ENCODE data around the gene IFI16.
"Not testable (repeated sequence)": the region's sequence is repeated elsewhere in the genome, so short reads cannot be mapped to it uniquely, and the experiment has no call there.

Gene IFI16

DNA sequence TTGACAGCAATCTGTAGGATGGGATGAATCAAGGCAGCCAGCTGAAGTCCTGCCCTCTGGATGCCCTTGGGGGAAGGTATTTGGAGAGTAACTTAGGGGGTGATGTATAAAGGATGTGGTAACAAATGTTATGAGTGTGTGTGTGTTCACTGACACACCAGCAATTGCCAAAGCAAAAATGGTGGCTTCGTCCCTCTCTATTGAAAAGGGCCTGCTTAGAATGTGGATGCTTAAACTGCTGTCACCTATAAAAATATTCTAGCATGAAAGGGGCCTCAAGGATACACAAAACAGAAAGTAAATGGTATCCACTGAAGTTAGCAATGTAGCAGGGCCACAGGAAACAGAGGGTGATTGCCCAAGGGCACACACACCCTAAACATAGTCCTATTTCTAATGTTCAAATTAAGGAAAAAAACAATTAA is 81.9 kb downstream of the IFI16 start:
- in situ Hi-C loops (cut with MboI; ENCODE audit: low sequenced_read_pairs): no loop called here

DNA sequence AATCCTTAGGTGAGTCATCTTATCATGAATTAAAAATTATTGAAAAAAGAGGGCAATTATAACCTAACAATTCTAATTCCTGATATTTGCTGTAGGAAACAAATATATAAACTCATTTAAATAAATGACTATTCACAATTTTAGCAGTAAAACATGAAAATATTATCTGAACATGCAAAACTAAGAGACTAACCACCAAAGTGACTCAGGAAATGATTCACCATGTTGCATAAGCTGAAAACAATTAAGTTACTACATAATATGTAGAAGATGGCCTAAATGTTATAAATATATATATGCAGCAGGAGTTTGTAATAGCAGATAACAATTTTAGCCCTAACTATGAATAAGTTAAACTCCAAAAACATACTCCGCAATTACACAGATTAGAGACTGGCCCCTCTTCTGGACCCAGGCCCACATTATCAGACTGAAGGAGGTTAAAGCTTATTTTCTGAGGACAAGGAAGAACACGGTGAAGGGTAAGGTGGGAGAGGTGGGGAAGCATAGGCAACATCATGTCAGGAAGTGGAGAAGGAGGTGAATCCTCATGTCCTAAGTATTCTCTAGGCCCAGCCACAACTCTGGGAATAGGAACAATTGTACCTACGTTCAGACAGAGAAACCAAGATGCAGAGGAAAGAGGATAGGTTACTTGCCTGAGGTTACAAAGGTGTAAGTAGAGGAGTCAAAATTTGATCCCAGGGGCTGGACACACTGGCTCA is 82.5 kb downstream of the IFI16 start:
- in situ Hi-C loops (cut with MboI; ENCODE audit: low sequenced_read_pairs): no loop called here

DNA sequence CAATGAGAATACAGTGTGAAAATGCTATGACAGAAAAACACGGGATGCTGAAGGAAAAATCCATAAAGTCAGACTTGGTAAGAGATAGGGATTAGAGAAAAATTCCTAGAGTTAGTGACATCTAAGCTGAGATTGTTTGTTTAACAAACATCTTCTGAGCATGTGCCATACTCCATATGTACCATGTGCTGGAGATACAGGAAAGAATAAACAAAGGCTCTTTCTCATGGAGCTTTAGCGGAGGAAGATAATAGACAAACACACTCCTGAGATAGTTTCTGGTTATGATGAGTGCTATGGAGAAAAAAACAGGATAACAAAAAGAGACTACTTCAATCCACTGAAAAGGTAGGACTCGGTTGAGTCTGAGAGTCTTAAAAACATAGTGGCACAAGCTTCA is 88.9 kb downstream of the IFI16 start:
- in situ Hi-C loops (cut with MboI; ENCODE audit: low sequenced_read_pairs): no loop called here

DNA sequence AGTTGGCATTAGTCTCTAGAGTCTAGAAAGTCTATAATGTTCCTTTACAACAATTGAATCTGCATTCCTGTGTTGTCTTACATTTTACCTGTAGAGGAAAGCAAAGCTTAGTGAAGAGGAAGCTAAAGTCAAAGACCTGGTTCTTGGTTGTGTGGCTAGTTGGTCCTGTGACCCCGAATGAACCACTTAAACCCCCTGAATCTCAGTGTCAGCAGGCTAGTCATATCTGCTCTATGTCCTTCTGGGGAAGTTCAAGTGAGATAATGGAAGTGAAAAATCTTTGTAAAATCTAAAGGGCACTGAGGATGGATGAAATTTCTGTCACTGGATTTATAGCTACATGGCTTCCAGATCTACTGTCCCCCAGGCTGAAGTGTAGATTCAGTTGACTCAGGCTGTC is 90.9 kb downstream of the IFI16 start:
- in situ Hi-C loops (cut with MboI; ENCODE audit: low sequenced_read_pairs): no loop called here

DNA sequence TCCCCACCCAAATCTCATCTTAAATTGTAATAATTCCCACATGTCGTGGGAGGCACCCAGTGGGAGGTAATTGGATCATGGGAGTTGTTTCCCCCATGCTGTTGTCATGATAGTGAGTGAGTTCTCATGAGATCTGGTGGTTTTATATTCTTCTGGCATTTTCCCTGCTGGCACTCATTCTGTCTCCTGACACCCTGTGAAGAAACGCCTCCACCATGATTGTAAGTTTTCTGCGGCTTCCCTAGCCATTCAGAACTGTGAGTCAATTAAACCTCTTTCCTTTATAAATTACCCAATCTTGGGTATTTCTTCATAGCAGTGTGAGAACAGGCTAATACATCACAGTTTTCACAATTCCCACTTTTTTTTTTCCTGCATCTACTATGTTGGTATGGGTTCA is 93.3 kb downstream of the IFI16 start:
- in situ Hi-C loops (cut with MboI; ENCODE audit: low sequenced_read_pairs): not testable (repeated sequence)
